A673 (cell line): ENCODE data around the gene ITPKC. TPM values are rescaled to one million over a fixed set of nuclear protein-coding genes. Genes with fewer than 3 reads are reported as not detected.

Experiments
- BruUV-seq: library from RNA; stranded (reverse); fragments of 400-500 nt; replicated peaks from 2 replicates; lab custom pipeline; 2021; lab: Mats Ljungman, UMichigan
- CTCF ChIA-PET: fragments of 300-600 bp; sonication (Branson Sonifier 250); formaldehyde crosslinking; loops from one replicate; lab custom pipeline; 2022; ENCODE audit warnings: antibody characterized with exemption; lab: Charles Lee
- POLR2A ChIA-PET: fragments of 300-600 bp; sonication (Branson Sonifier 250); formaldehyde crosslinking; loops from one replicate; lab custom pipeline; 2022; ENCODE audit warnings: antibody characterized with exemption; ENCODE audit not compliant: low non-redundant PET; lab: Charles Lee
- DNase-seq: peaks from one replicate; pipeline ENCODE4 v3.0.0-alpha.2; 2015; ENCODE audit warnings: low spot score
- H3K27ac ChIP-seq: fragments of 200-600 bp; sonication (generic); 2 replicates; pipeline ENCODE4 v1.5.1; 2016; ENCODE audit warnings: mixed run types, low read depth, mild to moderate bottlenecking, mixed read lengths, antibody characterized with exemption, low read length; ENCODE audit not compliant: poor library complexity, severe bottlenecking
- H3K27me3 ChIP-seq: fragments of 200-600 bp; sonication (generic); replicated peaks from 2 replicates; pipeline ENCODE4 v1.6.1; 2017; ENCODE audit warnings: mixed run types, low read depth, mild to moderate bottlenecking, mixed read lengths, antibody characterized with exemption, low read length; ENCODE audit not compliant: insufficient read depth, poor library complexity
- H3K36me3 ChIP-seq: fragments of 200-600 bp; sonication (generic); 2 replicates; pipeline ENCODE4 v1.6.1; 2016; ENCODE audit warnings: mixed run types, mild to moderate bottlenecking, mixed read lengths, antibody characterized with exemption, low read length; ENCODE audit not compliant: insufficient read depth, poor library complexity, severe bottlenecking
- H3K4me1 ChIP-seq: fragments of 200-600 bp; sonication (generic); 2 replicates; pipeline ENCODE4 v1.6.1; 2017; ENCODE audit warnings: mixed run types, mild to moderate bottlenecking, mixed read lengths, antibody characterized with exemption, low read length; ENCODE audit not compliant: insufficient read depth, poor library complexity, severe bottlenecking
- H3K4me3 ChIP-seq: fragments of 200-600 bp; sonication (generic); 2 replicates; pipeline ENCODE4 v1.5.1; 2016; ENCODE audit warnings: low read depth, mixed run types, mild to moderate bottlenecking, mixed read lengths, low read length; ENCODE audit not compliant: poor library complexity, severe bottlenecking
- H3K9me3 ChIP-seq: fragments of 200-600 bp; sonication (generic); 2 replicates; pipeline ENCODE4 v1.6.1; 2016; ENCODE audit warnings: mixed run types, low read depth, mild to moderate bottlenecking, mixed read lengths, antibody characterized with exemption, low read length; ENCODE audit not compliant: poor library complexity, severe bottlenecking
- CTCF ChIP-seq: fragments of 300-800, 200-600 bp; sonication (generic); conservative IDR thresholded peaks from 2 replicates; pipeline ENCODE4 v1.5.1; 2017; ENCODE audit warnings: low read depth, mild to moderate bottlenecking, antibody characterized with exemption, low read length, moderate library complexity, mixed read lengths
- EZH2 ChIP-seq: fragments of 200-600 bp; sonication (generic); IDR thresholded peaks from 2 replicates; pipeline ENCODE4 v1.6.1; 2017; ENCODE audit warnings: borderline replicate concordance, low read depth, mild to moderate bottlenecking, mixed read lengths, antibody characterized with exemption, low read length; ENCODE audit not compliant: poor library complexity, severe bottlenecking
- intact Hi-C: fragments of 100-400 bp; cut with micrococcal nuclease; formaldehyde crosslinking; loops from one replicate; pipeline ENCODE4 v1.10.0; 2022; ENCODE audit not compliant: unreplicated experiment
- total RNA-seq: library from RNA; stranded (reverse); gene quantifications from 2 replicates; pipeline ENCODE4 v1.2.3, GENCODE V29; 2021

ITPKC gene
- total RNA-seq, 1 experiment from 2014 or later = 7.2 TPM

GRCh38 chr19:40755791-40756190 lies 38.9 kb downstream of the ITPKC start:
- H3K36me3 ChIP-seq = peaks cover 54% of the 10 kb centered on the region
- no peak for TF ChIP-seq EZH2
- no peak for TF ChIP-seq CTCF
- no peaks in the 10 kb centered on the region for H3K9me3 ChIP-seq
- H3K27ac ChIP-seq = no peak overlapping the region
- no peak overlapping the region for H3K4me3 ChIP-seq
- peaks cover 3% of the 10 kb centered on the region for H3K4me1 ChIP-seq
- intact Hi-C loops = no loop called here
- no TSS peak for BruUV-seq
- H3K27me3 ChIP-seq = no peaks in the 10 kb centered on the region
- ChIA-PET CTCF (no interaction called here), POLR2A (interaction anchor here (0.8 kb wide), 1 partner anchor 22 kb away, joined by 3 read pairs; the partner anchor contains the start of gene RAB4B)
- no peak for DNase-seq

DNA sequence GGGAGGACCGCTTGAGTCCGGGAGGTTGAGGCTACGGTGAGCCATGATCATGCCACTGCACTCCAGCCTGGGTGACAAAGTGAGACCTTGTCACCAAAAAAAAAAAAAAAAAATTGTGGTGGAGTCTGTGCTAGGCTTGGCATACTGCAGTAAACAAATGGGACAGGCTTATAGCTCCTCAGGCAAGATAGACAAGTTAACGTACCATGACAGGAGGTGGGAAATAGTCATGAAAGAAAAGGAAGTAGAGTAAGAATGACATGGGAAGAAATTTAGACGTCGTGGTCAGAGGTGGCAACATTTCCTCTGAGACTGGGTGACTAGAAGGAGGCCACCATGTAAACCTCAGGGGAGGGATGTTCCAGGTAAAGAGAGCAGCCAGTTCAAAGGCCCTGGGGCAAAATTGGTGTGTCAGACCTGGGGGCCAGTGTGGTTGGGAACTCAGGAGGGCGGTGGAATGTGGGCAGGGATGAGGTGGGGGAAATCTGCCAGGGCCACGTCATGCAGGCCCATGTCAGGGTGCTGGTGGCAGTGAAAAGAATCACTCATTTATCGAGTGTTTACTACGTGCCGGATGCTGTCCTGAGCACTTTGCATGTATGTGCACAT lies 39.7 kb downstream of the ITPKC start:
- no TSS peak for BruUV-seq
- no peak for TF ChIP-seq CTCF
- TF ChIP-seq EZH2 = no peak
- H3K4me1 ChIP-seq = peaks cover 3% of the 10 kb centered on the region
- no peak overlapping the region for H3K4me3 ChIP-seq
- H3K9me3 ChIP-seq = no peaks in the 10 kb centered on the region
- no peak overlapping the region for H3K27ac ChIP-seq
- intact Hi-C loops = no loop called here
- H3K36me3 ChIP-seq = peaks cover 62% of the 10 kb centered on the region
- no peaks in the 10 kb centered on the region for H3K27me3 ChIP-seq
- ChIA-PET POLR2A (interaction anchor here (0.6 to 0.8 kb wide), 2 partner anchors 21 to 683 kb away, joined by 3 to 6 read pairs; partner anchors contain the start of gene RAB4B), CTCF (no interaction called here)
- no peak for DNase-seq

GRCh38 chr19:40758491-40758890 lies 41.6 kb downstream of the ITPKC start:
- CTCF ChIA-PET = no interaction called here
- Histone ChIP-seq H3K4me1 (peaks cover 3% of the 10 kb centered on the region), H3K36me3 (peaks cover 78% of the 10 kb centered on the region), H3K27me3 (no peaks in the 10 kb centered on the region), H3K27ac (no peak overlapping the region), H3K9me3 (no peaks in the 10 kb centered on the region), H3K4me3 (no peak overlapping the region)
- POLR2A ChIA-PET = interaction anchor here (0.6 kb wide), 1 partner anchor 19 kb away, joined by 3 read pairs; no protein-coding TSS in a partner anchor
- TF ChIP-seq CTCF = no peak
- no peak for TF ChIP-seq EZH2
- DNase-seq = no peak
- BruUV-seq = no TSS peak
- intact Hi-C loops = no loop called here
